Measurements from ENCODE around the gene RHO.

Gene RHO

DNA sequence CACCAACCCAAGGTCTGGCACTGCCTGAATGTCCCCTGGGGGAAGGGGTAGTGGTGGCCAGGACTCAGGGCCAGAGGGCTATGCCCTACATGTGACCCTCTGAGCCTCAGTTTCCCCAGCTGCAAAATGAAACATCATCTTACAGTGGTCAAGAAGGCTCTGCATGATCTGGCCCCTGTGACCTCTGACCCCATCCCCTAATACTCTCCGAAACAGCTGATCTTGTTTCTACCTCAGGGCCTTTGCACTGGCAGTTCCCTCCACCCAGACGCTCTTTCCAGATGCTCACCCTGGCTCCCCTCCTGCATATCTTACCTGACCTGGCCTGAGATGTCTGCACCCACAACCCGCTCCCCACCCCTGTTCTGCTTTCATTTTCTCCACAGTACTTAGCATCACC is 56.2 kb downstream of the RHO start:
- DNase-seq, result no peak

Data from AML-193 (cell line).